SH-SY5Y (cell line): ENCODE results near the gene NKAIN1.

Experiments
- GATA2 ChIP-seq: IDR thresholded peaks from 2 replicates; pipeline ENCODE4 v1.6.1; 2011; ENCODE audit warnings: mild to moderate bottlenecking, low read depth, low read length
- GATA3 ChIP-seq: IDR thresholded peaks from 2 replicates; pipeline ENCODE4 v1.6.1; 2011; ENCODE audit warnings: low read depth, mild to moderate bottlenecking, low read length, moderate library complexity

The NKAIN1 gene

GRCh38 chr1:31154632-31155215 is 85.0 kb downstream of the NKAIN1 start:
- TF ChIP-seq GATA3 (no peak), GATA2 (no peak)

- TF ChIP-seq GATA3 (no peak), GATA2 (no peak)
Measured at GRCh38 chr1:31154000-31154631, 85.6 kb downstream of the NKAIN1 start.

- TF ChIP-seq GATA2 (no peak), GATA3 (no peak)
Measured at GRCh38 chr1:31153423-31153822, 86.3 kb downstream of the NKAIN1 start.

GRCh38 chr1:31152181-31152795 is 87.4 kb downstream of the NKAIN1 start:
- TF ChIP-seq GATA2 (no peak), GATA3 (no peak)

GRCh38 chr1:31151402-31151801 is 88.3 kb downstream of the NKAIN1 start:
- TF ChIP-seq GATA2 (no peak), GATA3 (no peak)

- TF ChIP-seq GATA2, result no peak
- TF ChIP-seq GATA3, result no peak
Measured at GRCh38 chr1:31148409-31148808, 91.3 kb downstream of the NKAIN1 start.

- TF ChIP-seq GATA3 (no peak), GATA2 (no peak)
Measured at GRCh38 chr1:31145648-31146047, 94.0 kb downstream of the NKAIN1 start.

GRCh38 chr1:31144442-31144841 is 95.2 kb downstream of the NKAIN1 start:
- no peak for TF ChIP-seq GATA2
- TF ChIP-seq GATA3, result no peak

- TF ChIP-seq GATA2, result no peak
- no peak for TF ChIP-seq GATA3
Measured at GRCh38 chr1:31143455-31143854, 96.2 kb downstream of the NKAIN1 start.

- TF ChIP-seq GATA3, result no peak
- TF ChIP-seq GATA2, result no peak
Measured at GRCh38 chr1:31142406-31142805, 97.3 kb downstream of the NKAIN1 start.

- TF ChIP-seq GATA2 (no peak), GATA3 (no peak)
Measured at GRCh38 chr1:31140299-31140698, 99.4 kb downstream of the NKAIN1 start.

GRCh38 chr1:31135973-31136600 is 103.6 kb downstream of the NKAIN1 start:
- TF ChIP-seq GATA2 (no peak), GATA3 (no peak)

GRCh38 chr1:31133368-31133767 is 106.3 kb downstream of the NKAIN1 start:
- TF ChIP-seq GATA2, result no peak
- TF ChIP-seq GATA3, result no peak
